GM19463 (cell line): ENCODE data around the gene HIPK2.
"Not testable (repeated sequence)": the region's sequence is repeated elsewhere in the genome, so short reads cannot be mapped to it uniquely, and the experiment has no call there.

Experiments used
- ATAC-seq: cut with Tn5 transposase; IDR thresholded peaks from one replicate; pipeline ENCODE4 v1.9.1; 2021; ENCODE audit warnings: mild to moderate bottlenecking, moderate library complexity; ENCODE audit not compliant: unreplicated experiment

HIPK2 gene

DNA sequence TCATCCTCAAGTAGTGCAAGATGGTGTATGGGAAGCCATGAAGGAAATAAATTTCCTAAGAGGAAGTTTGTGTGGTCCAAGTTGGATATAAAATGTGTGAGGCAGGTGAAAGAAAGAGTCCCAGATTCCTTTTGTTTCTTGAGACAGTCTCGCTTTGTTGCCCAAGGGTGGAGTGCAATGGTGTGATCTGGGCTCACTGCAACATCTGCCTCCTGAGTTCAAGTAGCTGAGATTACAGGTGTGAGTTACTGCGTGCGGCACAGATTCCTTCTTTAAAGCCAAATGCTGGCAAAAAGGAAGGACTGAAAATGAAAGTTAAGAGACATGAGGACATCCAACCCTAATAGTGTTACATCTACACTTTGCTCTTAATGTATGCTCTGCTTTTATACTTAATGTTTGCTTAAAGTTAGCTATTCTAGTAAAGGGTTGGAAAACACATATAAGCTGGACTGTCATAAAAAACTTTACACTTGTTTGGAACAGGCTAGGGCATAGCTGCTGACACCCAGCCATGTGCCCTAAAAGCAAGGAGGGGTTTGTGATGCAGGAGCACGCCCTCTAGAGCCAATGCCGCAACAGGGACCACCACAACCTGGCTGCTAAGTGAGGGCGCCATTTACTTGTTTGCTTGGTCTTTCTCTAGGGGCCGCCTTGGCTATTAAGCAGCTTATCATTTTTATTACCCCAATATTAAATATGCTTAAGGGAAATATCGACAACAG lies 219.8 kb downstream of the HIPK2 start:
- no peak for ATAC-seq

DNA sequence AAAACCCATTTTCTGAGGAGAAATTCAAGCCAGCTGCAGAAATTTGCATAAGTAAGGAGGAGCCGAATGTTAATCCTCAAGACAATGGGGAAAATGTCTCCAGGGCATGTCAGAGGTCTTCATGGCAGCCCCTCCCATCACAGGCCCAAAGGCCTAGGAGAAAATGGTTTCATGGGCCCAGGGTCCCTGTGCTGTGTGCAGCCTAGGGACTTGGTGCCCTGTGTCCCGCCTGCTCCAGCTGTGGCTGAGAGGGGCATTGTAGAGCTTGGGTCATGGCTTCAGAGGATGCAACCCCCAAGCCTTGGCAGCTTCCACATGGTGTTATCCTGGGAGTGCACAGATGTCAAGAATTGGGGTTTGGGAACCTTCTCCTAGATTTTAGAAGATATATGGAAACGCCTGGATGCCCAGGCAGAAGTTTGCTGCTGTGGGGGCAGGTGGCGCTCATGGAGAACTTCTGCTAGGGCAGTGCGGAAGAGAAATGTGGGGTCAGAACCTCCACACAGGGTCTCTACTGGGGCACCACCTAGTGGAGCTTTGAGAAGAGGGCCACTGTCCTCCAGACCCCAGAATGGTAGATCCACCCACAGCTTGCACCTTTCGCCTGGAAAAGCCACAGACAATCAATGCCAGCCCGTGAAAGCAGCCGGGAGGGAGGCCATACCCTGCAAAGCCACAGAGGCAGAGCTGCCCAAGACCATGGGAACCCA lies 223.7 kb downstream of the HIPK2 start:
- ATAC-seq, result not testable (repeated sequence)

DNA sequence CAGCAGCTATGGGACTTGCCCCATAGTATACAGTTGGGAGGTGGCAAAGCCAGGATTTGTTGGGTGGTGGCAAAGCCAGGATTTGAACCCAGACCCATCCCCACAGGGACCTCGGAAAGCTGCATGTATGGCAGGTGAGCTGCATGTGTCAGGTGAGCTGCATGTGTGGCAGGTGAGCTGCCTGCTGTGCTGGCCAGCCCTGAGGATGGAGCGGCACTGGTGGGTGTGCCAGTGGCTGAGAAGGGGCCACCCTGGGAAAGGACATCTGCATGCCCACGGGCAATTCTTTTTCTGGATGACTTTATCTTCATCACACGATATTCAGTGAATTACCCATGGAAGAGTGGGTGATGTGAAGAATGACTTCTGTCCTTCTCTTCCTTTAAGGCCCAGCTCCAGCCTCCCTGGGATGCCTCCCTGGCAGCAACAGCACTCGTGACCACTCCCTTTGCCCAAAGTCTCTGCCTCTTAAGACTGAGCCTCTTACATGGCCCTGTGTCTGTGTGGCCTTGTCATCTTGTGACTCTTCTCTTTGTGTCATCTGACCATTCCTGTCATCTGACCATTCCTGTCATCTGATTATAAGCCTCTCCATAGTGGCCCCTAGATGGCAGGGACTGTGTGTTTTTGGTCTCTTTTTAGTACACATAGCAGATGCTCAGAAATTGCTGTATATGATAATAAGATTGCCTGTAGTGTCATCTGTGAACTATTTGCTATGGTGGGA lies 229.3 kb downstream of the HIPK2 start:
- no peak for ATAC-seq

DNA sequence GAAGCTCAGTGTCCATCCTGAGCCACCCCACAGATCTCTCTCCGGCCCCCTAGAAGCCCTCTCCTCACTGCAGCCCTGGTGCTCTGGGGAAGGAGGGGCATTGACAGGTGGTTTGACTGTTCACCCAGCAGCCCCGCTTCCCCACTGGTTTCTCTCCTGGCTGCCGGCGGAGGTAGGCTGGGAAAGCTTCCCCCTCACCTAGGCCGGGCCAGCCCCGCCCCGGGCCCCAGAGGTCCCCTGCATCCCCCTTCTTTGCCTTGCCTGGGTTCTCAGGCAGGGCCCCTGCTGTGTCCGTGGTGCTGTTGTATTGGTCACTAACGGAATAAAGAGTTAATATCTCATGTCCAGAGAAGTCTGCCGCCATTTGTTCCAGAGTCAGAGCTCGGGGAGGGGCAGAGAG lies 233.2 kb downstream of the HIPK2 start:
- no peak for ATAC-seq

DNA sequence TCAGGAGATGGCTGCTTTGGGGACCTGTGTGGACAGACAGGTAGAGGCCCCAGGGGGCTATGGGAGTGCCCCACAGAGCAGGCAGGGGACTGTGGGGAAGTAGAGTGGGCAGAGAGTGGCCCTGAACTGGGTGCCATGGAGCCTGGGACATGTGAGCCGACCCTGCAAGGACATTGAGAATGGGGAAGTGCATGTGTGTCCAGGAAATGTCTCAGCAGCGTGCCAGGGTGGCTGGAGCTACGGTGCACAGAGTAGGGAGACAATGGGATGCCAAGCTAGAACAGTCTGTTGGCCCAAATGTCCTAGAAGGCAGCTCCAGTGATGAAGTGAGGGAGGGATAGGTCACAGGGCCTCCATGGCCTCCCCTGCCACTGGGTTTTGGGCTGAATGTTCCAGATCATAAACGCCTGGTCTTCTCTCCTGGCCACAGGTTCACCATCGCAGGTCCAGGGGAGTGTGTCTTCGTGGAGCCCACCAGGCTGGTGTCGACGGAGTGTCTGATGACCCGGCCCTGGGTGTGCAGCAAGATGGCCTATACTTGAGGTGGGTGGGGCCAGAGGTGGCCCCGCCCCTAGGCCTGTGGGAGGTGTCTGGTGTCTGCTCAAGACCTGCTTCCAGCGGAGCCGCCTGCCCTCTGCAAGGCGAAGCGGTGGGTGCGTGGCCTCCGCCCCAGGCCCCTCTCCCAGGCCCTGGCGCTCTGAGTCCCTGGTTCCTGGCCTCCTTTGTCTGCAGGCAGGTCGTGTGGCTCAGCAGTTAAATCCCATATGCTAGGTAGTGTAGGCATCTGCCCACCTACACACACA lies 233.8 kb downstream of the HIPK2 start:
- no peak for ATAC-seq

DNA sequence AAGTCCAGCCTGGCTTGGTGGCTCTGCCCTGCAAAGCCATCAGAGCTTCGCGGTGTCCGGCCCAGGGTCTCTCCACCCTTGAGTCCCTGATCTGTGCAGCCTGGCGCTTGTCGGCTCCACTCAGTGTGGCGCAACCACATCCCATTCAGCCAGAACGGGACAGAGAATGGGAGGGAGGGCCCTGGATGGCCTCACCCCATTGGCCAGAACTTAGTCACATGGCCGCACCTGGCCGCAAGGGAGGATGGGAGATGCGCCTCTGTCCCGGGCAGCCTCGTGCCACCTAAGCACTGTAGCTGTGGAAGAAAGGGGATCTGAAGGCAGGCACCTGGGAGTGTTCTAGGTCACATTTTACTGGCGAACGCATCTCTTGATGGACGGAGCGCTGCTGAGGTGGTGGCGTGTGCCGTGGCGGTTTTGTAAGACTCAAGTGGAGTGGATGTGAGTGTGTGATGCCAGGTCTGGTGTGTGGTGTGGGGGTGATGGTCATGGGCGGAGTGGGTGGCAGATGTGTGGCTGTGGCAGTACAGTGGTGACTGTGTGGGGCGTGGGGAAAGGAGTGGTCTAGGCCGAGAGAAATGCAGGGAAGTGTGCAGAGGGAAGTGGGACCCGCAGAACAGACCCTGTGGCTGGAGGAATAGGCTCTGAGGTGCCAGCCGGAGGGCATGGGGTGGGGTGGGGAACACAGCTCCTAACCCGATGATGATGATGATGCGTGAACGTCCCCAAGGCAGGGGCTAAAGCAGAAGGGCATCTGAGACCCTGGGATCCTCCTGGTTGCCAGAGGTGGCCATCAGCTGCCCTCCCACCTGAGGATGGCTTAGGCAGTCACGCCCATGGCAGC lies 235.3 kb downstream of the HIPK2 start:
- ATAC-seq, result no peak

DNA sequence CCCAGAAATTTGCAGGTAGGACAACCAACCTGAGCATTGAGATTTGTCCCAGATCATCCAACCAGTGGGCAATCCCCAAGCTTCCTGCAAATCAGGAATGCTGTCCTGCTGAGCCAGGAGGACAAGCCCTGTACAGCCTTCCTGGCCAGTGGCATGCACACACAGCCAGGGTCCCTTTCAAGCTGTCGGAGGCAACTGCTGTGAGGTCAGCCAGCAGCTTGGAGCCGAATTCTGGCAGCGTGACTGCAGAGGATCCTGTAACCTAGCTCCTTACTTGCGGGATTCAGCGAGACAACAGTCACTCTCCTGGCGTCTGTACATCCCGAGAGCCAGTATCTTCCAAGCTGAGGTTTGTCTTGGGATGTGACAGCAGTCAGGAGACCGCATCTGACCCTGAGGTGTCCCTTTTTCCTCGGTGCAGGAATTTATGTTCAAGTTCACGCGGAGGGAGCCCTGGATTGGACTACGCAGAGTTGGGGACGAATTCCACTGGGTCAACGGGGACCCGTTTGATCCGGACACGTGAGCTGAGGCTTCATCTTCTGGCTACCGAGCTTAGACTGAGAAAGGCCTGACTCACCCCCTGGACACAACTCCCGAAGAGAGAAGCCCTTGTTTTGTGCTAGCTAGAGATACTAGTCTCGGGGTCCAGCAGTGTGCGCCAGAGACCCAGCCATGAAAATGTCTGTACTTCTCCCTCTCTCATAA lies 236.0 kb downstream of the HIPK2 start:
- ATAC-seq, result no peak

DNA sequence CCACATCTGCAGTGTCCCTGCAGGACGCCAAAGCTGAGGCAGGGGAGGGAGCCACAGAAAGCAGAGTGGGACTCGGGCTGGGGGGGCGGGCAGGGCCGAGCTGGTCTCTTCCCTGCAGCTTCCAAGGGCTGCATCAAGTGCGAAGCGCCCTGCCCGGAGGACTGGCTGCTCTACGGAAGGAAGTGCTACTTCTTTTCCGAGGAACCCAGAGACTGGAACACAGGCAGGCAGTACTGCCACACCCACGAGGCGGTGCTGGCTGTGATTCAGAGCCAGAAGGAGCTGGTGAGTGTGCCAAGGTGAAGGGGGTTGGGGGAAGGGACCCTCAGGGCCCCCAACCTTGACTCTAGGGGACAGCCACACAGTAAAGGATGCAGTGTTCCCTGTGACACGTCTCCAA lies 237.6 kb downstream of the HIPK2 start:
- ATAC-seq, result no peak

DNA sequence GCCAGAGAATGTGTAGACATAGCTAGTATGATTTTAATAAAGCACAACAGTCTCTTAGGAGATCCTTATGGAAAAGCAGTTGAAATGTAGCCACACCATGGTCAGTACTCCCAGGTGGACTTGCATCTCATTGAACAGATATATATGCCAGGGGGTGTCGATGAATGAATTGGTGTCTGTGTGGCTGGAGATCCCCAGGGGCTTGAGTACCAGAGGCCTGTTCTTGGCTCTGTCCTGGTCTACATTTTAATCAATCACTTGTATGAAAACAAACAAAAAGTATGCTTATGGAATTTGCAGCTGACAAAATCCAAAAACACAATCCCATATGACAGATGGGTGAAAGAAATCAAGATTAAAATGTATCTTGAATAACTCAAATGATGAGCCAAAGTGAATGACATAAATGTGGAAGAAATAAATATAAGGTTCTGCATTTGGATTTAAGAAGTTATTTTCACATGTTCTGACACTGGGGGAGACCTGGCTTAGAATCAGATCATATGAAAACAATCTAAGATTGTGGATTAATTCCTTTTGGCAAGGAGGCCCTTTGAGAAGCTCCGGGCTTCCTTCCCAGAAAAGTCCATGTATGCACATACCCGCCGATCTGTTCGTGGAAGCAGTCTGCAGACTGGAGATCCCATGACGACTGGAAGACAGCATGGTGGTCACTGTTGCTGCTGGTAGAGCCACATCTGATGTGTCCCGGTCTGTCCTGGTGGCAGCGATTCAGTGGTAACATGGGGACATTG lies 238.7 kb downstream of the HIPK2 start:
- no peak for ATAC-seq

DNA sequence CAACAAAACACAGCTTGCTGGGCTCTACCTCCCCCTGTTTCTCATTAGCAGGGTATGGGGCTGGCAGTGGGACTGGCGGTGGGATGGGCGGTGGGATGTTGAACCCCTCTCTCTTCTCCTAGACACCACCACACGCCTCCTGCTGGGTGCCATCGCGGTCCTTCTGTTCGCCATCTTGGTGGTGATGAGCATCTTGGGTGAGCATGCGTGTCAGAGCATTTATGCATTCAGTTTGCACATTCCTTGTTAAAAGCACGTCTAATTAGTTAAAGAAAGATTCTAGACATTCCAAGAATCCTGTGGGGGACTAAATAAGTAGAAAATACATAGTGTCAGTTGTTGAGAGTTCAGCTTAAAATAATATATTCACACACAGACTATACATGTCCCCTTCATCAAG lies 241.6 kb downstream of the HIPK2 start:
- ATAC-seq, result no peak

DNA sequence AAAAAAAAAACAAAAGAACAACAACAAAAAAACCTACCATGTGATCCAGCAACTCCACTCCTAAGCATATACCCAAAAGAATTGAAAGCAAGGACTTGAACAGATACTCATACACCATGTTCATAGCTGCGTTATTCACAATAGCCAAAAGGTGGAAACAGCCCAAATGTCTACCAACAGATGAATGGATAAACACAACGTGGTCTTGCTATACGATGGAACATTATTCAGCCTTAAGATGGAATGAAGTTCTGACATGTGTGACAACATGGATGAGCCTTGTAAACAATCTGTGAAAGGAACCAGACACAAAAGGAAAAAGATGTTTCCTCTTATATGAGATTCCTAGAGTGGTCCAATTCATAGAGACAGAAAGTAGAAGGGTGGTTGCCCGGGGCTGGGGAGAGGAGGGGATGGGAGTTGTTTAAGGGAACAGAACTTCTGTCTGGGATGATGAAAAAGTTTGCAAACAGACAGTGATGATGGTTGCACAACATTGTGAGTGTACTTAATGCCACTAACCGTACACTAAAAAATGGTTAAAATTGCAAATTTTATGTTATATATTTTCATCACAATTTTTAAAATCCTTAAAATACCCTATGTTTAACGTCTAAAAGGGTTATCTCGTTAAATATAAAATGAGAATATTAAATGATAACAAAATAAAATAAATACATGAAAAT lies 242.7 kb downstream of the HIPK2 start:
- no peak for ATAC-seq

DNA sequence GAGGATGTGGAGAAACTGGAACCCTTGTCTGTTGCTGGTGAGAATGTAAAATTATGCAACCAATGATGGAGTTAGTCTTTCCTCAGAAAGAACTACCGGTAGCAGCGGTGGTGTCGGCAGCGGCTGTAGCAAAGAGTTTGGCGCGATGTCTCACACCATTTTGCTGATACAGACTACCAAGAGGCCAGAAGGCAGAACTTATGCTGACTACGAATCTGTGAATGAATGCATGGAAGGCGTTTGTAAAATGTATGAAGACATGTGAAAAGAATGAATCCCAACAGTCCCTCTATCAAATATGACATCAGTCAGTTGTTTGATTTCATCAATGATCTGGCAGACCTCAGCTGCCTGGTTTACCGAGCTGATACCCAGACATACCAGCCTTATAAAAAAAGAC lies 243.7 kb downstream of the HIPK2 start:
- no peak for ATAC-seq

DNA sequence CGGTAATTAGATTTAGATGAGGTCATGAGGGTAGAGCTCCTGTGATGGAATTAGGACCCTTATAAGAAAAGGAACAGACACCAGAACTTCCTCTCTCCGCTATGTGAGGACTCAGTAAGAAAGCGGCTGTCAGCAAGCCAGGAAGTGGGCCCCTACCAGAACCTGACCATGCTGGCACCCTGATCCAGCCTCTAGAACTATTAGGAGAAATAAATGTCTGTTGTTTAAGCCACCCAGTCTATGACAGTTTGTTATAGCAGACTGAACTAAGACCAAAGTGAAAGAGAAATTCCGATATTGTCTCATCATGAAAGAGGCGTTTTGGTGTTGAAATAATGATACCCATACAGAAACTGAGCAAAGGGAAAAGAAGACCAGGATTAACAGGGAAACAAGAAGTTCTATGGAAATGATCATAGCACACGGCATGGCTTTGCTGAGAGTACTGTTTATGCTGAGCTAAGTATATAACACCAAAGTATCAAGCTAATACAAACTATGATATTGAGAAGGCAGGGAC lies 245.1 kb downstream of the HIPK2 start:
- ATAC-seq, result no peak

DNA sequence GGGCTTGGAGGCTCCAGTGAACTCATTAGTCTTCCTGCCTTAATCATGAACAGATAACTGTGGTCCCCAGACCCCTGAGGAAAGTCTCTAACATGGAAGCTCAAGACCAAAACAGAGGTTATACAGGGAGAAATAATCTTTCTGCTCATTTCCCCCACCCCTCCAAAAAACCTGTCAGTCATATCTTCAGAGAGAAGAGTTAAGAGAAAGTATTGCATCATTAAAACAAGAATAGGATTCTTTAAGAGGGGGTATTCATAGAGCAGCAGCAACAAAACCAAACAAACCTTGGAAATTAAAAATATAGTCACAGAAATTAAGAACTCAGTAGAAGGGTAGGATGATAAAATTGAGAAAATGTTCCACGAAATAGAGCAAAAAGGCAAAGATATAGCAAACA lies 246.7 kb downstream of the HIPK2 start:
- ATAC-seq, result no peak

DNA sequence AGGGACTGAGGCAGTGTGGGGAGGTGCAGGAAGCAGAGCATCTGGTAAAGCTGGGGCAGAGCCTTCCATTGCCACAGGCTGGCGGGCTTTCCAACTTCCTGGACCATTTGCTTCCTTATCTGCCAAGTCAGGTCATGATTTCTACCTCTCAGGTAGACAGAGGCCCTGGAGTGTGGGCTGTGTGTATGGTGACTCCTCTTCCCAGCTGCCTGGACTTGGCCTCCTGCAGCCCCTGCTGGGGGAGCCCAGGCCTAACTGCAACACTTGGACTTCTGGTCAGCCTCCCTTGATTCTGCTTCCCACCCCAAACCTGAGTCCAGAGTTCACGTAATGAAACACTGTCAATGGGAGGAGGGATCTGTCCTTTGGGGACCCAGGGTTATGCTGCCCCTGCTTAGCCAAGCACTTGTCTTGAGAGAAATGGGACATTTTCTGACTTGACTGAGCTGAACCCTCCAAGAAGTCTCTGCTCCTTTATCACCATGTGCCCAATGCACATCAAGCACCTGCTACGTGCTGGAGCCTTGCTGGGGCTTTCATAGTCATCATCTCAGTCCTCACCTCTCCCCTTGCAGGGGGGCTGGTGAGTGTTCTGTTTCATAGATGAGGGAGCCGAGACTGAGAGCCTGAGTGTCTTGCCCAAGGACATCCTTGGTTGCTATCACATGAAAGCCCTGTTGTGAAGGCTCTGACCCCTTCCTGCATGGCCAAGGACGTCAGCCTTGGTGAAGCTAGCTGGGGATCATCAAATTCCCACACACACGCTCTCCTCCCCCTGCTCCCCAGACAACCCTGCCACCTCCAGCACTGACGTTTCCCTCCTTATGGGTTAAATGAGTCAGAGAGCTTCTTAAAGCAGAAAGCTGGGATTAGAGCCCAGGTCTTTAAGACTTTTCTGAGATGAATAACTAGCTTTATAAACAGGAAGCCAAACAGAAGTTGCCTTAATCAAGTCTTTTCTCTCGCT lies 250.9 kb downstream of the HIPK2 start:
- ATAC-seq, result no peak

DNA sequence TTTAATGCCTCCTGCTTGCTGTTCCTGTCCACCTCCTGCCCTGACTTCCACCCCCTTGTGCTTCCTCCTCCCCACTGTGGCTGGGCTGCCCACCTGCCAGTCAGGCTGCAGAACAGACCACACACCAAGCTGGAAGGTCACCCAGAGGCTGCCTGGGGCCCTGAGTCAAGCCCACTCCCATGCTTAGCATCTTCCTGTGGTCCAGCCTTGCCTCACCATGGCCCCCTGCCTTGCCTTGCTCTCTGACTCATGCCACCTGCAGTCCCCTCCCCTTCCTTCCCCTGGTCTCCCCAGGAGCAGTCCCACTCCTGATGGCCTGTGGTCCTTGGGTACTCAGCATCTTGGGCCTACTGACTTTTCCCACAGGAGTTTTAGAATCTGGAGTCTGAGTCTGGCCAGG lies 252.0 kb downstream of the HIPK2 start:
- no peak for ATAC-seq

DNA sequence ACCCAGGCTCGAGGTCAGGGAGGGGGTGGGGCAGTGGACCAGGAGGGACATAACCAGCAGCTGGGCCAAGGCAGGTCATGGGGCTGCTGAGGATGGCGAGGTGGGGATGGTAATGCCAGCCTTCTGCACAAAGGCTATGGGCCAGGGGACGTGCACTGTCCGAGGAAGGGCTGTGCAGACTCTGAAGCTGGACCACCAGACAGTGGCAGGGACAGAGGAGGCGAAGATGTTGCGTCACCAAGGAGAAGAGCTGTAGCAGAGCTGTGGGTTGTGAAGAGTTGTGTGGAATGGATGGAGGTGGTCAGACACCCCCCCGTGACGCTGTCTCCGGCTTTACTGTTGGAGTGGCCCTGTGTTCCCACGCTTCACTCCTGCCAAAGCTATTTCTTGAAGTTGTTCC lies 252.6 kb downstream of the HIPK2 start:
- ATAC-seq, result no peak
